ENCODE data around the gene ZBTB40. TPM values are rescaled to one million over a fixed set of nuclear protein-coding genes. Genes with fewer than 3 reads are reported as not detected.

ZBTB40 gene
- total and polyA plus RNA-seq, 10 of the 15 experiments (the other 5 are each of a cell fraction or from before 2014, with no cell fraction given) = 1.9 to 14.4 (median 9.0) TPM

- TF ChIP-seq HSF1 (IDR thresholded peaks at IDR 0.05; ENCODE audit: low read depth, low read length) = no peak
- no peak for TF ChIP-seq MLLT1 (IDR thresholded peaks at IDR 0.05)
- TF ChIP-seq NFYB (IDR thresholded peaks at IDR 0.05; ENCODE audit: insufficient read depth, low read depth, low read length) = no peak
- no peak for TF ChIP-seq SKIL (IDR thresholded peaks at IDR 0.05; ENCODE audit: low read depth, poor library complexity, severe bottlenecking)
- no peak for TF ChIP-seq HDGF (IDR thresholded peaks at IDR 0.05)
- no peak for TF ChIP-seq NFYA (IDR thresholded peaks at IDR 0.05; ENCODE audit: borderline replicate concordance, low read depth, low read length)
Observed at GRCh38 chr1:22529901-22530621, 78.4 kb downstream of the ZBTB40 start (continued).

GRCh38 chr1:22530715-22531114, 79.1 kb downstream of the ZBTB40 start:
- H3K9ac ChIP-seq (ENCODE audit: control insufficient read depth, insufficient read depth, low read length) = no peak overlapping the region
- in situ Hi-C loops (cut with MboI) (no loop called here), intact Hi-C loops (cut with micrococcal nuclease; ENCODE audit: unreplicated experiment) (no loop called here)
- BruUV-seq (replicated peaks) = no TSS peak
- no peak for FAIRE-seq
- no peak for ATAC-seq
- WGBS (ENCODE audit: insufficient coverage, insufficient replicate concordance, low lambda C conversion rate, missing lambda C conversion rate) = 77% methylated on average over 3 of the region's 3 CpGs
- no peaks in the 10 kb centered on the region for H3K9me3 ChIP-seq (replicated peaks; ENCODE audit: control insufficient read depth, insufficient read depth, low read length)
- RAD21 ChIA-PET (ENCODE audit: unreplicated experiment) = no interaction called here
- no peak overlapping the region for H2AFZ ChIP-seq (ENCODE audit: control insufficient read depth, low read depth, low read length)
- SMC1A ChIA-PET (ENCODE audit: uncharacterized antibody, unreplicated experiment) = no interaction called here
- H3K36me3 ChIP-seq (ENCODE audit: control insufficient read depth in 2 of 2, insufficient read depth in 2 of 2, low read length in 1 of 2) = peaks cover 0 to 7% of the 10 kb centered on the region in 2 experiments; a peak in 3 of 4 replicates
- POLR2A ChIA-PET = no interaction called here
- H3K4me1 ChIP-seq (ENCODE audit: control insufficient read depth, insufficient read depth, low read length) = no peaks in the 10 kb centered on the region
- H3K4me2 ChIP-seq (ENCODE audit: control insufficient read depth, insufficient read depth) = no peak overlapping the region
- no peaks in the 10 kb centered on the region for H3K27me3 ChIP-seq (replicated peaks in 1 of 2; ENCODE audit: control insufficient read depth in 2 of 2, insufficient read depth in 2 of 2, low read length in 1 of 2)
- H3K4me3 ChIP-seq = no peak overlapping the region
- H3K27ac ChIP-seq (ENCODE audit: control insufficient read depth, insufficient read depth) = no peak overlapping the region
- DNase-seq (ENCODE audit: low read depth, low spot score) = no peak
- H4K20me1 ChIP-seq (ENCODE audit: control insufficient read depth, insufficient read depth) = no peaks in the 10 kb centered on the region
- CTCF ChIA-PET = no interaction called here
- H3K79me2 ChIP-seq (ENCODE audit: control insufficient read depth, insufficient read depth, low read length) = no peaks in the 10 kb centered on the region
- TF ChIP-seq HDGF (IDR thresholded peaks at IDR 0.05) (no peak), USF1 (IDR thresholded peaks at IDR 0.05; ENCODE audit: borderline replicate concordance, extremely low read length, insufficient read depth, low read depth, low read length) (no peak), CTCF (IDR thresholded peaks at IDR 0.05 in 2 of 3, conservative IDR thresholded peaks at IDR 0.05 in 1 of 3; ENCODE audit: control insufficient read depth in 2 of 3, extremely low read depth in 1 of 3, insufficient read depth in 1 of 3, low read depth in 3 of 3, low read length in 3 of 3) (no peak), TBL1XR1 (IDR thresholded peaks at IDR 0.05; ENCODE audit: low read depth, low read length) (no peak), EZH2 (IDR thresholded peaks at IDR 0.05; ENCODE audit: borderline replicate concordance, control insufficient read depth, low read depth, low read length) (no peak), GATAD2B (conservative IDR thresholded peaks at IDR 0.05; ENCODE audit: low read depth) (no peak), RELA (IDR thresholded peaks at IDR 0.05; ENCODE audit: borderline replicate concordance, partially characterized antibody) (no peak), BACH1 (IDR thresholded peaks at IDR 0.05; ENCODE audit: borderline replicate concordance) (no peak)

Measured in GM12878 (cell line).